Coronary artery (tissue), 2 donors: ENCODE measurements around the gene DPEP1.

Source experiments
- DNase-seq: peaks from one replicate; pipeline ENCODE4 v3.0.0-alpha.2; 2017; ENCODE audit warnings: low spot score
- H3K27ac ChIP-seq, 2 donors: fragments of 200-600 bp; sonication (generic); one replicate each; pipeline ENCODE4 v1.5.1; 2016 to 2019
- H3K4me3 ChIP-seq: fragments of 200-600 bp; sonication (generic); 2 replicates; pipeline ENCODE4 v1.5.1; 2016; ENCODE audit warnings: mild to moderate bottlenecking, moderate library complexity
- TF ChIP-seq, protein P1 (sequence below): fragments of 200-600 bp; sonication (generic); IDR thresholded peaks from one replicate; pipeline ENCODE4 v1.5.1; 2019; ENCODE audit warnings: antibody characterized with exemption

The DPEP1 gene

DNA sequence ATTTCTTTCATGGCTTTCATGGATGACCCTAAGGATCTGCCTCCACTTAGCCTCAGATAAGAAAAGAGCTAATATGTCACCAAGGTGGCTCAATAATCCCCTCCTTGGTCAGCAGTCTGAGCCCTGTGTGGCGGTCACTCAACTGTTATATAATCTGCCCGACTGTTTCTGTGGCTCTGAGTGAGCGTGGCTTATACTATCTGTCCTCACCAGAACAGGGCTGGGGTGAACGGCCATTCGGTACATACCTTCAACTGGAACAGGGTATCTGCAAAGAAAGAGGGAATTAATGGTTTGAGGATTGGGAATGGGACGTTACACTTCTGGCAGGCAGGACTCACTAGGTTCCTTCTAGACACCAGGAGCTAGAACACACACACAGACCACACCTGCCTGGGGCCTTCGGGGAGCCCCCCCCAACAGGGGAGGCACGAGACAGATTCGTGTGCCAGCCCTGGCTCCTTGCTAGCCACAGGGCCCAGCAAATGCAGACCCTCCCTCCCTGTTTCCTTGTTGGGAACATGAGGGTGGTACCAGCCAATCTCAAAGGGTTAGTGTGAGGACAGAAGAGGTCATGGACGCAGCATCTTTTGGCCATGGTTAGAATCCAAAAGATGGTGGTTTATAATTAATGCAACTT lies 40.3 kb downstream of the DPEP1 start:
- DNase-seq, result no peak
- TF ChIP-seq, protein P1, sequence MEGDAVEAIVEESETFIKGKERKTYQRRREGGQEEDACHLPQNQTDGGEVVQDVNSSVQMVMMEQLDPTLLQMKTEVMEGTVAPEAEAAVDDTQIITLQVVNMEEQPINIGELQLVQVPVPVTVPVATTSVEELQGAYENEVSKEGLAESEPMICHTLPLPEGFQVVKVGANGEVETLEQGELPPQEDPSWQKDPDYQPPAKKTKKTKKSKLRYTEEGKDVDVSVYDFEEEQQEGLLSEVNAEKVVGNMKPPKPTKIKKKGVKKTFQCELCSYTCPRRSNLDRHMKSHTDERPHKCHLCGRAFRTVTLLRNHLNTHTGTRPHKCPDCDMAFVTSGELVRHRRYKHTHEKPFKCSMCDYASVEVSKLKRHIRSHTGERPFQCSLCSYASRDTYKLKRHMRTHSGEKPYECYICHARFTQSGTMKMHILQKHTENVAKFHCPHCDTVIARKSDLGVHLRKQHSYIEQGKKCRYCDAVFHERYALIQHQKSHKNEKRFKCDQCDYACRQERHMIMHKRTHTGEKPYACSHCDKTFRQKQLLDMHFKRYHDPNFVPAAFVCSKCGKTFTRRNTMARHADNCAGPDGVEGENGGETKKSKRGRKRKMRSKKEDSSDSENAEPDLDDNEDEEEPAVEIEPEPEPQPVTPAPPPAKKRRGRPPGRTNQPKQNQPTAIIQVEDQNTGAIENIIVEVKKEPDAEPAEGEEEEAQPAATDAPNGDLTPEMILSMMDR, result no peak
- Histone ChIP-seq H3K27ac (no peak overlapping the region), H3K4me3 (no peak overlapping the region)

DNA sequence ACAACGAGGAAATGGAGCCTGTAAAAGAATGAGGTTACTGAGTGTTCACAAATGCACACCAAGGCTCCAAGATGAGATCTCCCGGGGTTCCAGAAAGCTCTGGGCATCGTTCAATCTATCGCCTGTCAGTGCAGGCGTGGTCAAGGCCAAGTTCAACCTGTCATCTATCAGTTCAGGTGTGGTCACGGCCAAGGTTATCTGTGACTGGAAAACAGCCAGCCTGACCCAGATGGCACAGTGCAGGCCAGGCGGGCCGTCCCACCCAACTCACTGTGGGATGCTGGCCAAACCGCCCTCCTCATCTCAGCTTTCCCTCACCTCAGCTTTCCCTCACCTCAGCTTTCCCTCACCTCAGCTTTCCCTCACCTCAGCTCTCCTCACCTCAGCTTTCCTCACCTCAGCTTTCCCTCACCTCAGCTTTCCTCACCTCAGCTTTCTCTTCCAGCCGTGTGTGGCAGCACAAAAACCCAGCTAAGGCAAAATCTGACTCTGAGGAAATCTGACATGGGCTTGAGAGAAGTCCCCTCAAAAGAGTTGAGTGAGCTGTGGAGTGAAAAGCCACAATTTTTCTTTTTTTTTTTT lies 41.7 kb downstream of the DPEP1 start:
- H3K27ac ChIP-seq, result no peak overlapping the region
- H3K4me3 ChIP-seq, result no peak overlapping the region
- TF ChIP-seq, protein P1, result no peak
- DNase-seq, result no peak

DNA sequence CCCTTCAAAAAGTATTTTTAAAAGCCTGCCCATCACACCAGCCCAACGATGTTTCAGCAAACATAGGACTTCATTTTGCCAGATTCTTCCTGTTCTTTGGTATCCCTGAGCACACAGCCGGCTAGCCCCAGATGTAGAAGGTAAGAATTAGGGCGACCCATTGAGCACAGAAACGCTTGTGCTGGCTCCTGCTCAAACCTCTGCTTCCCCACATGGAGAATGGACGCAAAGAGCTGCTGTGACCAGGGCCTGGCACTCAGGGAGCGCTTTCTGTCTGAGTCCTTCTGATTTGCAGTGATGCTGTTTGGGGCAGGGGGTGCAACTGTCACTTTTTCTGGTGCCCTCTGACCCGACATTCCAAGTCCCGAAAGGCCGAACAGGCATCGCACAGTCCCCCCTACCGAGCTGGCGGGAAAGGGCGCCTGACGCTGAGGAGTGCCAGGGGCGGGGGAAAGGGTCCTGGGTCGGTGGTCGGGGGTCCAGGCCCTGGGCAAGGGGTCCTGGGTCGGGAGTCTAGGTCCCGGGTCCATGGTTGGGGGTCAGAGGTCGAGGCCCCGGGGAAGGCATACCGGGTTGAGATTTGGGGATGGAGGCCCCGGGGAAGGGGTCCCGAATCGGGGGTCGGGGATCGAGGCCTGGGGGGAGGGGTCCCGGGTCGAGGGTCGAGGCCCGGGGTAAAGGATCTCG lies 43.1 kb downstream of the DPEP1 start:
- peak overlapping the region; percentile 64 to 86 for H3K27ac ChIP-seq
- DNase-seq, result no peak

DNA sequence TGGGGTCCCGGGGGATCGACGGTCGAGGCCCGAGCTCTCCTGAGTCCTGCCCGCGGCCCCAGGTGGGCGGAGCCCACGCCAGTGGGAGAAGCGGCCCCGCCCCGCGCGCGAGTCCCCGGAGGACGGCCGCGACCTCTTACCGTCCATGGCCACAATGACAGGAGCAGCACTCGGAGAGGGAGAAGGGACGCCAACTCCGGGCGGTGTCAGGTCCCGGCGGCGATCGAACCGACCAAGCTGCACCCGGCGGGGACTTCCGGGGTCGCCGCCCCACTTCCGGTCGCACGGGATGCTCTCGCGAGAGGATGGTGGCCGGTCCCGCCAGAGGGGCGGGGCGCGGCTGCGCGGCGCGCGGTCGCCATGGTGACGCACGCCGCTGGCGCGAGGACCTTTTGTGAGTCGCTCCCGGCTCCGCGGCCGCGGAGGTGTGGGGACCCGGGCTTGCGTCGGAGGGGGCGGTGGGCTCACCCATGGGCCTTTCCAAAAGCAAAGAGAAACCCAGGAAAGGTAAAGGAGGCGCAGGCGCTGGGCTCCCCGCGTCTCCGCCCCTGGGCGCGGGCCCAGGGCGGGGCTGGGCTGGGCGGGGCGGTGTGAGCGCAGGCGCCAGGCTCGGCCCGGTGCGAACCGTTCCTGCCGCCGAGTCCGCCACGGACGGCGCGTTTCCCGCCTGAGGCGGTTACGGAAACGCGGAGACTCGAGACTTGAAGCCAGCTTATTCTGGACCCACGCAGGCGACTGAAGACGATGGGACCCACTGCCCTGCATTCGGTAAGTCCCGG lies 44.2 kb downstream of the DPEP1 start, which contains the start of the genes CHMP1A and SPATA33:
Gene CHMP1A (minus strand): TSS at position 267 of the 779 bp plus-strand sequence. CDS start 120 bp downstream, at position 147.
Gene SPATA33 (plus strand): TSS at position 395 of the 779 bp plus-strand sequence. CDS start 76 bp downstream, at position 471.
- TF ChIP-seq, protein P1, result no peak
- H3K27ac ChIP-seq, result peak within 1 kb of the TSS; percentile 64 to 86
- peak within 1 kb of the TSS; percentile 85 for H3K4me3 ChIP-seq
- peak; percentile 93 for DNase-seq

More for the DNA sequence above, 43.1 kb downstream of the DPEP1 start:
- peak overlapping the region; percentile 85 for H3K4me3 ChIP-seq
- TF ChIP-seq, protein P1, result no peak

DNA sequence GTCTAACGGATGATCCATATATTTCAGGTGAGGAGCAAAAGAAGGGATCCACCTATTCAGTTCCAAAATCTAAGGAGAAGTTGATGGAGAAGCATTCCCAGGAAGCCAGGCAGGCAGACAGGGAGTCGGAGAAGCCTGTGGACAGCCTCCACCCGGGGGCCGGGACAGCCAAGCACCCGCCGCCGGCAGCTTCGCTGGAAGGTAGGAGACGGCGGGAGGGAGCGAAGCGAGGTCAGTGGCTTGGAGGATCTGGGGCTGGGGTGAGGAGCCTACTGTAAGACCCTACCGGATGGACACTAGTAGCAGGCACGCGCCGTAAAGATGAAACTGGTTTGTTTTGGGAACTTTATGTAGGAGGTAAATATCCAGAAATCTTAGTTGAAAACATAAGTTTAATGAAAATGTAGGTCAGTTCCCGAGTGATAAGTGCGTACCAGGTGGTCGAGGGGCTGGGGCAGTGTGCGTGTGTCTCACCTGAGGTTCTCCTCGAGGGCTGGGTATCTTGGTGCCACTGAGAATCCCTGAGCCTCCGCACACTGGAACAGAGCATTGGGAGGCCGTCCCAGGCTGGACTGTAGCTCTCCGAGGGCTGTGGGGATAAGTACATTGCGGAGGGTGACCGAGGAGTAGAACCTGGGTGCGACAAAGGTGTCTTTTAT lies 44.9 kb downstream of the DPEP1 start:
- TF ChIP-seq, protein P1, result no peak
- H3K27ac ChIP-seq, result peak overlapping the region in 1 of 2 donors; percentile 86
- DNase-seq, result no peak
- H3K4me3 ChIP-seq, result peak overlapping the region; percentile 85

DNA sequence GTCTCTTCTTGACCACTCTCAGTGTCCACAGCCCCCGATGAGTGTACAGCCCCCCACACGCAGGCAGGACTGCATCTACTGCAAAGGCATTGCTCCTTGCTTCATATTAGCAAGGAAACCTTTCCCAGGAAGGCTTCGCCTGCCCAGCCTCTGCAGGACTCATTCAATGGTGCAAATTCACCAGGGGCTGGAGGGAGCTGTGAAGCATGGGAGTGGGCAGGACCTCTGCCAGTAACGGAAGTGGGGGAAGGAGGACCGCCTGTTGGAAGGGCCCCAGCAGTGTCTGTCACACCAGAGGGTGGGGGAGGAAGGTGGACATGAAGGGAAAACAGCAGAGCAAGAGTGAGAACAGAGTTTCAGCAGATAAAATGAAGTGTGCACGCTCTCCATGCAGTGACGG lies 46.7 kb downstream of the DPEP1 start:
- H3K4me3 ChIP-seq, result no peak overlapping the region
- no peak overlapping the region for H3K27ac ChIP-seq
- no peak for DNase-seq
- TF ChIP-seq, protein P1, result no peak
